Loucy (cell line): Measurements from ENCODE around the gene TLCD3B.

ENCODE experiments used
- H2AFZ ChIP-seq: fragments of 200-600 bp; sonication (generic); 2 replicates; pipeline ENCODE4 v1.6.0; 2016; ENCODE audit warnings: antibody characterized with exemption, mild to moderate bottlenecking, low read length, moderate library complexity
- H3F3A ChIP-seq: fragments of 200-600 bp; 2 replicates; pipeline ENCODE4 v1.6.0; 2016; ENCODE audit warnings: antibody characterized with exemption, low read depth, mild to moderate bottlenecking
- H3K27me3 ChIP-seq: fragments of 200-600 bp; sonication (generic); 2 replicates; pipeline ENCODE4 v1.6.1; 2014; ENCODE audit warnings: low read length, mild to moderate bottlenecking; ENCODE audit not compliant: insufficient read depth, poor library complexity, severe bottlenecking
- H3K36me3 ChIP-seq: fragments of 200-600 bp; sonication (generic); 2 replicates; pipeline ENCODE4 v1.6.1; 2016; ENCODE audit warnings: low read length; ENCODE audit not compliant: insufficient read depth
- H3K4me1 ChIP-seq: fragments of 200-600 bp; sonication (generic); 2 replicates; pipeline ENCODE4 v1.5.1; 2014; ENCODE audit warnings: low read length, mild to moderate bottlenecking; ENCODE audit not compliant: insufficient read depth, poor library complexity, severe bottlenecking
- H3K4me2 ChIP-seq: fragments of 200-600 bp; sonication (generic); 2 replicates; pipeline ENCODE4 v1.6.0; 2014; ENCODE audit warnings: antibody characterized with exemption, low read length, low read depth, mild to moderate bottlenecking; ENCODE audit not compliant: poor library complexity, severe bottlenecking
- H3K4me3 ChIP-seq: fragments of 200-600 bp; sonication (generic); 2 replicates; pipeline ENCODE4 v1.5.1; 2014; ENCODE audit warnings: low read length, mild to moderate bottlenecking, mixed read lengths; ENCODE audit not compliant: poor library complexity, severe bottlenecking
- H3K79me2 ChIP-seq: fragments of 200-600 bp; sonication (generic); 2 replicates; pipeline ENCODE4 v1.6.1; 2014; ENCODE audit warnings: low read length; ENCODE audit not compliant: insufficient read depth
- H3K9ac ChIP-seq: fragments of 200-600 bp; sonication (generic); 2 replicates; pipeline ENCODE4 v1.6.0; 2014; ENCODE audit warnings: mild to moderate bottlenecking, low read depth, low read length, moderate library complexity; ENCODE audit not compliant: poor library complexity, severe bottlenecking
- H3K9me2 ChIP-seq: fragments of 200-600 bp; sonication (generic); replicated peaks from 2 replicates; pipeline ENCODE4 v1.6.1; 2016; ENCODE audit warnings: low read depth, low read length, mixed read lengths
- H3K9me3 ChIP-seq: fragments of 200-600 bp; sonication (generic); 2 replicates; pipeline ENCODE4 v1.6.1; 2014; ENCODE audit warnings: mild to moderate bottlenecking, antibody characterized with exemption, low read length, low read depth; ENCODE audit not compliant: insufficient read depth
- H4K20me1 ChIP-seq: fragments of 200-600 bp; sonication (generic); 2 replicates; pipeline ENCODE4 v1.6.0; 2014; ENCODE audit warnings: antibody characterized with exemption, low read length, mild to moderate bottlenecking; ENCODE audit not compliant: insufficient read depth, poor library complexity, severe bottlenecking
- EZH2phosphoT487 ChIP-seq: fragments of 200-600 bp; IDR thresholded peaks from 2 replicates; pipeline ENCODE4 v1.6.1; 2018; ENCODE audit warnings: antibody characterized with exemption, mild to moderate bottlenecking, moderate library complexity, borderline replicate concordance
- TF ChIP-seq, protein P1 (sequence below): fragments of 200-600 bp; sonication (generic); conservative IDR thresholded peaks from 2 replicates; pipeline ENCODE4 v1.5.1; 2014; ENCODE audit warnings: mild to moderate bottlenecking, antibody characterized with exemption, low read length

TLCD3B gene

DNA sequence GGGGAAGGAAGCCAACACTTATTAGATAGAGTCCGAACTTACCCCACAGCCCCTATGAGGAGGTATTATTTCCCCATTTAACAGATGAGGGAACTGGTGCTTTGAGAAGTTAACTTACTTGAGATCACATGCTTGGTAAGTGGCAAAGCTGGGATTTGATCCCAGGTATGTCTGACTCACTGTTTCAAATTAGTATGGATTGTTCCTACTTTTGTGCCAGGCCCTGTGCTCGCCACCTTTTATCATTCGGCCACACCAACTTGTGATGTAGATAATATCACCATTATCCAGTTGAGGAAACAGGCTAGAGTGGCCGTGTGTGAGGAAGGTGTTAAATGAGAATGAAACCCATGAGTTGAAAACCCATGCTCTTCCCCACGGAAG lies 46.3 kb downstream of the TLCD3B start:
- no peaks in the 10 kb centered on the region for H3K9me3 ChIP-seq
- TF ChIP-seq, protein P1, sequence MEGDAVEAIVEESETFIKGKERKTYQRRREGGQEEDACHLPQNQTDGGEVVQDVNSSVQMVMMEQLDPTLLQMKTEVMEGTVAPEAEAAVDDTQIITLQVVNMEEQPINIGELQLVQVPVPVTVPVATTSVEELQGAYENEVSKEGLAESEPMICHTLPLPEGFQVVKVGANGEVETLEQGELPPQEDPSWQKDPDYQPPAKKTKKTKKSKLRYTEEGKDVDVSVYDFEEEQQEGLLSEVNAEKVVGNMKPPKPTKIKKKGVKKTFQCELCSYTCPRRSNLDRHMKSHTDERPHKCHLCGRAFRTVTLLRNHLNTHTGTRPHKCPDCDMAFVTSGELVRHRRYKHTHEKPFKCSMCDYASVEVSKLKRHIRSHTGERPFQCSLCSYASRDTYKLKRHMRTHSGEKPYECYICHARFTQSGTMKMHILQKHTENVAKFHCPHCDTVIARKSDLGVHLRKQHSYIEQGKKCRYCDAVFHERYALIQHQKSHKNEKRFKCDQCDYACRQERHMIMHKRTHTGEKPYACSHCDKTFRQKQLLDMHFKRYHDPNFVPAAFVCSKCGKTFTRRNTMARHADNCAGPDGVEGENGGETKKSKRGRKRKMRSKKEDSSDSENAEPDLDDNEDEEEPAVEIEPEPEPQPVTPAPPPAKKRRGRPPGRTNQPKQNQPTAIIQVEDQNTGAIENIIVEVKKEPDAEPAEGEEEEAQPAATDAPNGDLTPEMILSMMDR: no peak
- TF ChIP-seq EZH2phosphoT487: no peak
- H3K27me3 ChIP-seq: no peaks in the 10 kb centered on the region
- peaks cover 92% of the 10 kb centered on the region for H3K36me3 ChIP-seq
- H3F3A ChIP-seq: 0 out of 2 replicates have a peak, but pooled peaks cover under 1% of the 10 kb centered on the region
- no peaks in the 10 kb centered on the region for H3K79me2 ChIP-seq
- H2AFZ ChIP-seq: no peak overlapping the region
- H3K4me2 ChIP-seq: no peak overlapping the region
- no peaks in the 10 kb centered on the region for H4K20me1 ChIP-seq
- no peaks in the 10 kb centered on the region for H3K9me2 ChIP-seq
- H3K4me3 ChIP-seq: no peak overlapping the region
- no peaks in the 10 kb centered on the region for H3K4me1 ChIP-seq
- no peak overlapping the region for H3K9ac ChIP-seq

DNA sequence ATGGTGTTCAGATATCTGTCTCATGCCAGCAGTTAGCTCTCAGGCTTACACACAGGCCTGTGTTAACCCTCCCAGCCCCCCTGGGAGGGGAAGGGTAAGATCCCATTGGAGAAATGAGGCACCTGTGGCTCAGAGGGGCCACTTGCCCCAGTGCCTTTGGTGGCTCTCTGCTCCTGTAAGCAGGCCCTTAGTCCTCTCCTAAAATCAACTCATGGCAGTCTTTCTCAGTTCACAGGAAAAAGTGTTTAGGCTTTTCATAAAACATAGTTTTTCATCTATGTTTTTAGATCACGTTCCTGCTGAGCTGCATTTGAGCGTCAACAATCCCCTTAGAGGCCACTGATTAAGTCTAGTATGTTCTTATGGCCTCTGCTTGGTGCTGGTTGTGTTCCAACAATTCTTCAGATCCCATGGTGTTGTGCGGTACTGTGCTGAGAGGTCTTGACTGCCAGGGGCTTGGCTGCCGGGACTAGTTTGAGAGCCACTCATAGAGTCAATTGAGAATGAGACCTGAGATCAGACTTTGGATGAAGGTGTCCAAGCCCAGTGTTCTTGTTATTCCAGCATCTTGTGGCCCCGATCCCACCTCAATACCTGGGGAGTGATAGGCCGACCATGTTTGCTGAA lies 46.8 kb downstream of the TLCD3B start:
- no peak for TF ChIP-seq EZH2phosphoT487
- TF ChIP-seq, protein P1: no peak
- H3K4me1 ChIP-seq: no peaks in the 10 kb centered on the region
- H3K9me2 ChIP-seq: no peaks in the 10 kb centered on the region
- H3K79me2 ChIP-seq: no peaks in the 10 kb centered on the region
- no peak overlapping the region for H2AFZ ChIP-seq
- H3K27me3 ChIP-seq: no peaks in the 10 kb centered on the region
- peaks cover 2% of the 10 kb centered on the region for H4K20me1 ChIP-seq
- no peak overlapping the region for H3K4me2 ChIP-seq
- H3K9ac ChIP-seq: no peak overlapping the region
- H3F3A ChIP-seq: no peaks in the 10 kb centered on the region
- H3K4me3 ChIP-seq: no peak overlapping the region
- H3K36me3 ChIP-seq: peaks cover 92% of the 10 kb centered on the region
- H3K9me3 ChIP-seq: no peaks in the 10 kb centered on the region

DNA sequence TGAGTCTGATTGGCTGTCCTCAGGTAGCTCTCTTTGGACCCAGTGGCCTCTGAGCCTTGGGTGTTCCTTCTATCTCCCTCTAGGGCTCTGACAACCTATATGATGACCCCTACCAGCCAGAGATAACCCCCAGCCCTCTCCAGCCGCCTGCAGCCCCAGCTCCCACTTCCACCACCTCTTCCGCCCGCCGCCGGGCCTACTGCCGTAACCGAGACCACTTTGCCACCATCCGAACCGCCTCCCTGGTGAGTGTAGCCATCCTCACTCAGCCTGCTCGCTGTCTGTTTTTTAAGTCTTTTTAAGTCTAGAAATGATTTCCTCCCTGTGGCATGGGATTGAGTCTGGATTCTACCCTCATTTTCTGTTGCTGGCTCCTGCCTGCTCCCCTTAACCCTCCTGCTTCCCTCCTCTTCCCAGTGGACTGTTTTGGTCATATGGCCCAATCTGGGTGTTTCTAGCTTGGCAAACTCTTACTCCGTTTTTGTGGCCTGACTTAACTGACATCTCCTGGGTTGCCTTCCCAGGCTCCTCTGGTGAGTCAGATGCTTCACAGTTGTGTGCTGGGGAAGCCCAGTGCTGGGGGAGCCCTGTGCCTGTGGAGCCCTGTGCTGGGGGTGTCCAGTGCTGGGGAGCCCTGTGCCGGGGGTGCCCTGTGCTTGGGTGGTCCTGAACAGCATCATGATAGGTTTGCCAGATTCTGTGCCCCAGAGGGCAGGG lies 47.5 kb downstream of the TLCD3B start:
- no peak for TF ChIP-seq EZH2phosphoT487
- TF ChIP-seq, protein P1: no peak
- Histone ChIP-seq H3K4me3 (no peak overlapping the region), H3K36me3 (peaks cover 94% of the 10 kb centered on the region), H3K4me2 (no peak overlapping the region), H3K9me3 (no peaks in the 10 kb centered on the region), H2AFZ (no peak overlapping the region), H3K9ac (no peak overlapping the region), H3K4me1 (no peaks in the 10 kb centered on the region), H3F3A (no peaks in the 10 kb centered on the region), H3K79me2 (peaks cover 6% of the 10 kb centered on the region; the same call in 1 of the 2 replicates), H3K9me2 (no peaks in the 10 kb centered on the region), H3K27me3 (no peaks in the 10 kb centered on the region), H4K20me1 (peaks cover 9% of the 10 kb centered on the region)
